ENCODE results near the gene QSOX2.
A peak's percentile ranks its signal among the peaks of the same experiment; 100 is the strongest.
"Not testable (repeated sequence)": the region's sequence is repeated elsewhere in the genome, so short reads cannot be mapped to it uniquely, and the experiment has no call there.

QSOX2 gene

GRCh38 chr9:136237486-136238341, 7.9 kb downstream of the QSOX2 start:
- no peak for DNase-seq (ENCODE audit: low spot score)

- DNase-seq (ENCODE audit: low spot score): not testable (repeated sequence)
These were observed 8.9 kb downstream of the QSOX2 start for GRCh38 chr9:136236471-136237410.

- no peak for DNase-seq (ENCODE audit: low spot score)
These were observed 9.7 kb downstream of the QSOX2 start for GRCh38 chr9:136235709-136236455.

GRCh38 chr9:136235171-136235570, 10.4 kb downstream of the QSOX2 start:
- no peak for DNase-seq (ENCODE audit: low spot score)

- DNase-seq (ENCODE audit: low spot score): no peak
These were observed 11.0 kb downstream of the QSOX2 start for GRCh38 chr9:136234597-136234996.

GRCh38 chr9:136233868-136234267, 11.7 kb downstream of the QSOX2 start:
- DNase-seq (ENCODE audit: low spot score): no peak

- DNase-seq (ENCODE audit: low spot score): no peak
These were observed 12.2 kb downstream of the QSOX2 start for GRCh38 chr9:136233411-136233810.

GRCh38 chr9:136232969-136233368, 12.6 kb downstream of the QSOX2 start:
- no peak for DNase-seq (ENCODE audit: low spot score)

GRCh38 chr9:136231478-136232297, 13.9 kb downstream of the QSOX2 start:
- DNase-seq (ENCODE audit: low spot score): no peak

GRCh38 chr9:136230773-136231172, 14.8 kb downstream of the QSOX2 start:
- DNase-seq (ENCODE audit: low spot score): no peak

- DNase-seq (ENCODE audit: low spot score): no peak
These were observed 15.2 kb downstream of the QSOX2 start for GRCh38 chr9:136230365-136230764.

GRCh38 chr9:136229096-136230065, 16.2 kb downstream of the QSOX2 start:
- no peak for DNase-seq (ENCODE audit: low spot score)

GRCh38 chr9:136228107-136228875, 17.3 kb downstream of the QSOX2 start:
- no peak for DNase-seq (ENCODE audit: low spot score)

GRCh38 chr9:136226680-136227407, 18.8 kb downstream of the QSOX2 start:
- no peak for DNase-seq (ENCODE audit: low spot score)

- DNase-seq (ENCODE audit: low spot score): peak; percentile 84
These were observed 19.6 kb downstream of the QSOX2 start for GRCh38 chr9:136225748-136226679.

GRCh38 chr9:136225366-136225747, 20.3 kb downstream of the QSOX2 start:
- DNase-seq (ENCODE audit: low spot score): no peak

GRCh38 chr9:136223871-136224640, 21.6 kb downstream of the QSOX2 start:
- DNase-seq (ENCODE audit: low spot score): no peak

Data from ecto neural progenitor cell (in vitro differentiated cells).